ENCODE data around the gene MYO3A. TPM values are rescaled to one million over a fixed set of nuclear protein-coding genes. Genes with fewer than 3 reads are reported as not detected.

MYO3A gene
- total and polyA plus RNA-seq, 2 donors (not counting 3 experiments of a cell fraction or from before 2014, with no cell fraction given) = not detected

- H3K4me3 ChIP-seq (replicated peaks in 1 of 3; ENCODE audit: insufficient read depth in 1 of 3, low read depth in 1 of 3, low read length in 3 of 3) = no peak overlapping the region
- TF ChIP-seq POLR2A (IDR thresholded peaks at IDR 0.05; ENCODE audit: low read depth, low read length) = no peak
- no peak for TF ChIP-seq MAX (IDR thresholded peaks at IDR 0.05; ENCODE audit: insufficient read depth, insufficient read length)
- ChIA-PET CTCF (no interaction called here), POLR2A (no interaction called here)
- no TSS peak for BruUV-seq (replicated peaks)
- intact Hi-C loops (cut with micrococcal nuclease) (no loop called here), dilution Hi-C loops (cut with MboI; ENCODE audit: extremely low pct_ligation_motif_present, low sequenced_read_pairs) (no loop called here)
- H4K20me1 ChIP-seq (replicated peaks; ENCODE audit: control insufficient read depth, extremely low read depth, insufficient read depth, low read length) = no peaks in the 10 kb centered on the region
- H3K9me1 ChIP-seq (replicated peaks; ENCODE audit: control insufficient read depth, extremely low read depth, insufficient read depth, low read length) = no peaks in the 10 kb centered on the region
- no peaks in the 10 kb centered on the region for H3K9me3 ChIP-seq (replicated peaks; ENCODE audit: control insufficient read depth, insufficient read depth, low read length)
- H3K4me2 ChIP-seq (ENCODE audit: insufficient read depth, low read length) = no peak overlapping the region
- H3K4me1 ChIP-seq (ENCODE audit: control insufficient read depth, extremely low read depth, insufficient read depth, low read length) = no peaks in the 10 kb centered on the region
- H3K27me3 ChIP-seq (ENCODE audit: control insufficient read depth in 2 of 2, insufficient read depth in 2 of 2, low read length in 2 of 2) = no peaks in the 10 kb centered on the region
- no peak for FAIRE-seq
- H3K36me3 ChIP-seq (ENCODE audit: control insufficient read depth in 2 of 2, extremely low read depth in 1 of 2, insufficient read depth in 2 of 2, low read length in 2 of 2) = no peaks in the 10 kb centered on the region
- no peak overlapping the region for H3K27ac ChIP-seq (ENCODE audit: insufficient read depth, low read depth, low read length)
- H3K9ac ChIP-seq (replicated peaks; ENCODE audit: extremely low read depth, insufficient read depth, low read length) = no peak overlapping the region
- DNase-seq (ENCODE audit: low read depth, low spot score) = no peak
- no peak overlapping the region for H2AFZ ChIP-seq (ENCODE audit: low read depth, low read length)
- no peaks in the 10 kb centered on the region for H3K79me2 ChIP-seq (ENCODE audit: control insufficient read depth, insufficient read depth, low read length)
Observed at GRCh38 chr10:26199841-26200240, 265.8 kb downstream of the MYO3A start.

GRCh38 chr10:26205223-26205622 lies 271.2 kb downstream of the MYO3A start:
- no peak overlapping the region for H3K9ac ChIP-seq (replicated peaks; ENCODE audit: extremely low read depth, insufficient read depth, low read length)
- H3K4me2 ChIP-seq (ENCODE audit: insufficient read depth, low read length) = no peak overlapping the region
- intact Hi-C loops (cut with micrococcal nuclease) = no loop called here
- H3K27ac ChIP-seq (ENCODE audit: insufficient read depth, low read depth, low read length) = no peak overlapping the region
- no peaks in the 10 kb centered on the region for H3K27me3 ChIP-seq (ENCODE audit: control insufficient read depth in 2 of 2, insufficient read depth in 2 of 2, low read length in 2 of 2)
- H3K9me3 ChIP-seq (replicated peaks; ENCODE audit: control insufficient read depth, insufficient read depth, low read length) = no peaks in the 10 kb centered on the region
- ChIA-PET CTCF (no interaction called here), POLR2A (no interaction called here)
- FAIRE-seq (no peak), DNase-seq (ENCODE audit: low read depth, low spot score) (no peak)
- no peaks in the 10 kb centered on the region for H3K4me1 ChIP-seq (ENCODE audit: control insufficient read depth, extremely low read depth, insufficient read depth, low read length)
- BruUV-seq (replicated peaks) = no TSS peak
- TF ChIP-seq CTCF (IDR thresholded peaks at IDR 0.05; ENCODE audit: extremely low read depth in 1 of 2, insufficient read depth in 1 of 2, low read depth in 1 of 2, low read length in 2 of 2) (no peak), EZH2 (IDR thresholded peaks at IDR 0.05; ENCODE audit: borderline replicate concordance, low read depth, low read length, severe bottlenecking) (no peak), FOS (IDR thresholded peaks at IDR 0.05; ENCODE audit: borderline replicate concordance, insufficient read depth, low read length) (no peak), POLR2AphosphoS5 (IDR thresholded peaks at IDR 0.05; ENCODE audit: insufficient read depth, low read depth, low read length) (no peak), MYC (IDR thresholded peaks at IDR 0.05; ENCODE audit: low read depth, low read length) (no peak), MAX (IDR thresholded peaks at IDR 0.05; ENCODE audit: insufficient read depth, insufficient read length) (no peak)
- no peaks in the 10 kb centered on the region for H4K20me1 ChIP-seq (replicated peaks; ENCODE audit: control insufficient read depth, extremely low read depth, insufficient read depth, low read length)
- H2AFZ ChIP-seq (ENCODE audit: low read depth, low read length) = no peak overlapping the region
- H3K9me1 ChIP-seq (replicated peaks; ENCODE audit: control insufficient read depth, extremely low read depth, insufficient read depth, low read length) = no peaks in the 10 kb centered on the region
- dilution Hi-C loops (cut with MboI; ENCODE audit: extremely low pct_ligation_motif_present, low sequenced_read_pairs) = no loop called here
- no peak overlapping the region for H3K4me3 ChIP-seq (replicated peaks in 1 of 3; ENCODE audit: insufficient read depth in 1 of 3, low read depth in 1 of 3, low read length in 3 of 3)
- H3K36me3 ChIP-seq (ENCODE audit: control insufficient read depth in 2 of 2, extremely low read depth in 1 of 2, insufficient read depth in 2 of 2, low read length in 2 of 2) = no peaks in the 10 kb centered on the region
- no peaks in the 10 kb centered on the region for H3K79me2 ChIP-seq (ENCODE audit: control insufficient read depth, insufficient read depth, low read length)

Measured in endothelial cell of umbilical vein (primary cell).